ENCODE measurements around the gene RUNX2. TPM values are rescaled to one million over a fixed set of nuclear protein-coding genes. Genes with fewer than 3 reads are reported as not detected.
A peak's percentile ranks its signal among the peaks of the same experiment; 100 is the strongest.
"Not testable (repeated sequence)": the region's sequence is repeated elsewhere in the genome, so short reads cannot be mapped to it uniquely, and the experiment has no call there.

RUNX2 gene
- total and polyA plus RNA-seq, 9 donors, result 0.34 to 2.0 (median 0.67) TPM

DNA sequence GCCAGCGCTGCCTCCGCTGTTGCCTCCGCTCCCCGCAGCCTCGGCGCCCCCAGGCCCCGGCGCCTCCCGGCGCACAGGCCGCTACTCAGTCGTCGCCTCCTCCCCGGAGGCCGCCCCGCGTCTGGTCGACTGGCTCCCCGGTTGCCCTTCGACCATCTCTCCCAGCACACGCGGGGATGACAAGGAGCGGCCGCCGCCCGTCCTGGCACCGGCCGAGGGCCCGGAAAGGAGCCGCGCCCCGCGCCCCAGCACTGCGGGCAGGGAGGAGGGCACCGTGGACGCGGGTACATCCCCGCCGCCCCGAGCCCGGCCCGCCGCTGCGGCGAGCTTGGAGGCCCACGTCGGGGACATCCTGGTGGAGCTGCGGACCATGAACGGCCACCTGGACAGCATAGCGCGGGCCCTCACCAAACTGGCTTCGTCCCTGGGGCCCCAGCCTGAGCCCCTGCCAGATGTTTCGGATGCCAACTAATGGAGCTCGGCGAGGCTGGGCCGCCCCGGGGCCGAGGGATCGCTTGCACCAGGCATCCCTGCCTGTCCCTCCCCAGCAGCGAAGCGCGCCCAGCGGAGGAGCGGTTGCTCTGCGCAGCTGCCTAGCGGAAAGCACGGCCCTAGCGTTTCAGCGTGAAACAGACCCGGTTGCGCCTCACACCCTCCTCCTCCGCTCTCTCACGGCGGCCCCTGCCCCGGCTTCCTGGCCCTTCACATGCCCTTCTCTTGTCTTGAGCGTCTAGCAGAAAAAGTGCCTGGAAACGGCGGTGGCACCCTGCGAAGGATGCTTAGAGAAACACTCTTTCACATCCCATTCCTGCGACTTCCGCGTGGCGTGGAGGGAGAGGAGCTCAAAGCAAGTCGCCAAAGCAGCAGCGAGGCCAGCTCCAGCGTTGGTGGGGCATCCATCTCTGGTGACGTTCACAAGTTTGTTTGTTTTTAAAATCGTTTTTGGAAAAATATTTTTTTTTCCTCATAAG lies 335.4 kb downstream of the RUNX2 start:
- Histone ChIP-seq H3K27ac (ENCODE audit: low read length) (no peak overlapping the region), H3K27me3 (ENCODE audit: control insufficient read depth, insufficient read depth, low read length) (peaks cover 51% of the 10 kb centered on the region), H3K9me3 (replicated peaks; ENCODE audit: control insufficient read depth, low read depth, low read length) (no peaks in the 10 kb centered on the region), H3K4me3 (ENCODE audit: low read length) (peak overlapping the region; percentile 24), H3K4me1 (ENCODE audit: control insufficient read depth, insufficient read depth, low read length) (peaks cover 15% of the 10 kb centered on the region), H3K36me3 (ENCODE audit: control insufficient read depth, insufficient read depth, low read length) (no peaks in the 10 kb centered on the region)
- peak; percentile 61 for DNase-seq
- 4% methylated on average over 79 of the region's 88 CpGs for WGBS (ENCODE audit: insufficient coverage)

DNA sequence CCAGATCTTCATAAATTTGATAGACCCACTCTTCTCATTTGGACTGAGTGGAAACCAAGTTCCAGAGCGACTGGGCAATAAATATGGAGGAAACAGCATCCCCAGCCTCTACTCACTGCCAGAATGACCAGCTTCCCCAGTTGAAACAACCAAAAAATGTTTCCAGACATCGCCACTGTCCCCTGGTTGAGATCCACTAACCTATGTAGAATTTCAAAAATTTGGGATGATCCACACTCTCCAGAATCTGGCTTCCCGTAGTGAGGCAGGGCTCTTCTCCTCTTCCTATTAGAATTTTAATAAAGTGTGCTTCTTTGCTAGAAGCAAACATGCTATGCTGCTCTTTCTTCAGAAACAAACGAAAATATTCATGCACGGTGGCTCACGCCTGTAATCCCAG lies 336.6 kb downstream of the RUNX2 start:
- peaks cover 47% of the 10 kb centered on the region for H3K27me3 ChIP-seq (ENCODE audit: control insufficient read depth, insufficient read depth, low read length)
- 88% methylated on average over 5 of the region's 6 CpGs for WGBS (ENCODE audit: insufficient coverage)
- peaks cover 15% of the 10 kb centered on the region for H3K4me1 ChIP-seq (ENCODE audit: control insufficient read depth, insufficient read depth, low read length)
- no peak overlapping the region for H3K4me3 ChIP-seq (ENCODE audit: low read length)
- H3K9me3 ChIP-seq (replicated peaks; ENCODE audit: control insufficient read depth, low read depth, low read length), result no peaks in the 10 kb centered on the region
- no peaks in the 10 kb centered on the region for H3K36me3 ChIP-seq (ENCODE audit: control insufficient read depth, insufficient read depth, low read length)
- no peak for DNase-seq
- no peak overlapping the region for H3K27ac ChIP-seq (ENCODE audit: low read length)

DNA sequence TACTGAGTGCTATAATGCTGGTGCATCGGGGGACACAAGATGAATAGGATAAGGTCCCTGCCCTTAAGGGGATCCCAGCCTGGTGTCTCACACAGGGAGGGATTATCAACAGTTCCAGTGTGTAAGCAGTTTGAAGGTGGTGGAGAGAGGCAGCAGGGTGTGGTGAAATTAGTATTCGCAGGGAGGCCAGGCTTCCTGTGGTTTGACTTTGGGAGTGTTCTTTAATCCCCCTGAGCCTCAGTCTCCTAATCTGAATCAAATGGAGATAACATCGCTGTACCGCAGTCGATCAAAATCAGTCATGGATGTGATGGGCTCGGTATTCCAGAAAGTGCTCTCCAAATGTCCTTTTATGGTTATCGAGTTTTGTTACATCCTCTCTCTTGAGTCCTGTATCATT lies 337.7 kb downstream of the RUNX2 start:
- peaks cover 47% of the 10 kb centered on the region for H3K27me3 ChIP-seq (ENCODE audit: control insufficient read depth, insufficient read depth, low read length)

DNA sequence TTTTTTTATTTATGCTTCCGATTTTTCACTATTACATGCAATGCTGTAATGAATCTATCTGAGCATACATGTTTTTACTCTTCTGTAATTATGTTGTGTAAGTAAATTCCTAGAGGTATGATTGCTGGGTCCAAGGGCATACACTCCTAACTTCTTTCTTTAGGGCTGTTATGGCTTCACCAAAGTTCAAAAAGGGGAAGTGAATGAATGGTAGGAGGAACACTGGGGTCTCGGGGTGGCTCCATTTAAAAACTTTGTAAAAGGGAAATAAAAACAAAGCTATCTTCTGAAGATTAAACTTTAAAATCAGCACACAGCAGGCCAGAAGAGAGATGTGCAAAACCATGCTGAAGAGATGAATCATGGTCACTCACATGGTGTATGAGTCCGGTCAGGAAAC lies 338.7 kb downstream of the RUNX2 start:
- Histone ChIP-seq H3K27ac (ENCODE audit: low read length) (no peak overlapping the region), H3K4me3 (ENCODE audit: low read length) (no peak overlapping the region), H3K9me3 (replicated peaks; ENCODE audit: control insufficient read depth, low read depth, low read length) (no peaks in the 10 kb centered on the region), H3K36me3 (ENCODE audit: control insufficient read depth, insufficient read depth, low read length) (no peaks in the 10 kb centered on the region), H3K27me3 (ENCODE audit: control insufficient read depth, insufficient read depth, low read length) (peaks cover 41% of the 10 kb centered on the region), H3K4me1 (ENCODE audit: control insufficient read depth, insufficient read depth, low read length) (peaks cover 15% of the 10 kb centered on the region)
- no peak for DNase-seq
- WGBS (ENCODE audit: insufficient coverage), result 77% methylated on average over 1 of the region's 3 CpGs

More for the DNA sequence above, 337.7 kb downstream of the RUNX2 start:
- peaks cover 15% of the 10 kb centered on the region for H3K4me1 ChIP-seq (ENCODE audit: control insufficient read depth, insufficient read depth, low read length)
- H3K27ac ChIP-seq (ENCODE audit: low read length), result no peak overlapping the region
- WGBS (ENCODE audit: insufficient coverage), result 88% methylated on average over 5 of the region's 7 CpGs
- H3K4me3 ChIP-seq (ENCODE audit: low read length), result no peak overlapping the region
- H3K36me3 ChIP-seq (ENCODE audit: control insufficient read depth, insufficient read depth, low read length), result no peaks in the 10 kb centered on the region
- no peak for DNase-seq
- H3K9me3 ChIP-seq (replicated peaks; ENCODE audit: control insufficient read depth, low read depth, low read length), result no peaks in the 10 kb centered on the region

GRCh38 chr6:45667300-45667699 lies 339.2 kb downstream of the RUNX2 start:
- peaks cover 40% of the 10 kb centered on the region for H3K27me3 ChIP-seq (ENCODE audit: control insufficient read depth, insufficient read depth, low read length)
- no peaks in the 10 kb centered on the region for H3K36me3 ChIP-seq (ENCODE audit: control insufficient read depth, insufficient read depth, low read length)
- no peak overlapping the region for H3K4me3 ChIP-seq (ENCODE audit: low read length)
- H3K9me3 ChIP-seq (replicated peaks; ENCODE audit: control insufficient read depth, low read depth, low read length), result no peaks in the 10 kb centered on the region
- peak; percentile 54 for DNase-seq
- no peak overlapping the region for H3K27ac ChIP-seq (ENCODE audit: low read length)
- H3K4me1 ChIP-seq (ENCODE audit: control insufficient read depth, insufficient read depth, low read length), result peaks cover 15% of the 10 kb centered on the region
- WGBS (ENCODE audit: insufficient coverage), result 29% methylated on average over 6 of the region's 6 CpGs

- H3K27me3 ChIP-seq (ENCODE audit: control insufficient read depth, insufficient read depth, low read length), result peaks cover 36% of the 10 kb centered on the region
- H3K4me1 ChIP-seq (ENCODE audit: control insufficient read depth, insufficient read depth, low read length), result peaks cover 15% of the 10 kb centered on the region
- DNase-seq, result no peak
- no peaks in the 10 kb centered on the region for H3K36me3 ChIP-seq (ENCODE audit: control insufficient read depth, insufficient read depth, low read length)
- no peak overlapping the region for H3K27ac ChIP-seq (ENCODE audit: low read length)
- 99% methylated on average over 5 of the region's 5 CpGs for WGBS (ENCODE audit: insufficient coverage)
- no peak overlapping the region for H3K4me3 ChIP-seq (ENCODE audit: low read length)
- H3K9me3 ChIP-seq (replicated peaks; ENCODE audit: control insufficient read depth, low read depth, low read length), result no peaks in the 10 kb centered on the region
These were observed 339.6 kb downstream of the RUNX2 start for GRCh38 chr6:45667766-45668165.

GRCh38 chr6:45668705-45669104 lies 340.6 kb downstream of the RUNX2 start:
- Histone ChIP-seq H3K27ac (ENCODE audit: low read length) (no peak overlapping the region), H3K4me1 (ENCODE audit: control insufficient read depth, insufficient read depth, low read length) (peaks cover 11% of the 10 kb centered on the region), H3K9me3 (replicated peaks; ENCODE audit: control insufficient read depth, low read depth, low read length) (no peaks in the 10 kb centered on the region), H3K4me3 (ENCODE audit: low read length) (no peak overlapping the region), H3K27me3 (ENCODE audit: control insufficient read depth, insufficient read depth, low read length) (peaks cover 26% of the 10 kb centered on the region), H3K36me3 (ENCODE audit: control insufficient read depth, insufficient read depth, low read length) (no peaks in the 10 kb centered on the region)
- DNase-seq, result no peak
- WGBS (ENCODE audit: insufficient coverage), result 100% methylated on average over 3 of the region's 9 CpGs

GRCh38 chr6:45673167-45673566 lies 345.0 kb downstream of the RUNX2 start:
- WGBS (ENCODE audit: insufficient coverage), result no CpG with 5 or more reads among the region's 6 CpGs
- not testable (repeated sequence) for H3K27ac ChIP-seq (ENCODE audit: low read length); H3K4me3 ChIP-seq (ENCODE audit: low read length); H3K9me3 ChIP-seq (replicated peaks; ENCODE audit: control insufficient read depth, low read depth, low read length); H3K36me3 ChIP-seq (ENCODE audit: control insufficient read depth, insufficient read depth, low read length); DNase-seq; H3K27me3 ChIP-seq (ENCODE audit: control insufficient read depth, insufficient read depth, low read length)
- H3K4me1 ChIP-seq (ENCODE audit: control insufficient read depth, insufficient read depth, low read length), result peaks cover 13% of the 10 kb centered on the region

DNA sequence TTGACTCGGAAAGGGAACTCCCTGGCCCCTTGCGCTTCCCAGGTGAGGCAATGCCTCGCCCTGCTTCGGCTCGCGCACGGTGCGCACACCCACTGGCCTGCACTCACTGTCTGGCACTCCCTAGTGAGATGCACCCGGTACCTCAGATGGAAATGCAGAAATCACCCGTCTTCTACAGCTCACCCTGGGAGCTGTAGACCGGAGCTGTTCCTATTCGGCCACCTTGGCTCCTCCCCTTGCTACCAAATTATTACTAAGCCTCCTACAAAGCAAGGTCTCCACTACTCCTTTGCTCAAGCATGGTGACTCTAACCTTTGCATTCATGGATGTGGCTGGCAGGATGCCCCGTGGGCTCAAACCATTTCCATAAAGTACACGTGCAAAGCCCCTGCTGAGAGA lies 347.0 kb downstream of the RUNX2 start:
- 72% methylated on average over 7 of the region's 14 CpGs for WGBS (ENCODE audit: insufficient coverage)
- not testable (repeated sequence) for H3K36me3 ChIP-seq (ENCODE audit: control insufficient read depth, insufficient read depth, low read length); DNase-seq; H3K9me3 ChIP-seq (replicated peaks; ENCODE audit: control insufficient read depth, low read depth, low read length); H3K27me3 ChIP-seq (ENCODE audit: control insufficient read depth, insufficient read depth, low read length); H3K4me3 ChIP-seq (ENCODE audit: low read length); H3K27ac ChIP-seq (ENCODE audit: low read length)
- H3K4me1 ChIP-seq (ENCODE audit: control insufficient read depth, insufficient read depth, low read length), result peaks cover 15% of the 10 kb centered on the region

GRCh38 chr6:45675634-45676033 lies 347.5 kb downstream of the RUNX2 start:
- no peak for DNase-seq
- Histone ChIP-seq H3K27ac (ENCODE audit: low read length) (no peak overlapping the region), H3K4me3 (ENCODE audit: low read length) (no peak overlapping the region), H3K9me3 (replicated peaks; ENCODE audit: control insufficient read depth, low read depth, low read length) (no peaks in the 10 kb centered on the region), H3K4me1 (ENCODE audit: control insufficient read depth, insufficient read depth, low read length) (peaks cover 15% of the 10 kb centered on the region), H3K27me3 (ENCODE audit: control insufficient read depth, insufficient read depth, low read length) (no peaks in the 10 kb centered on the region), H3K36me3 (ENCODE audit: control insufficient read depth, insufficient read depth, low read length) (no peaks in the 10 kb centered on the region)
- 93% methylated on average over 11 of the region's 11 CpGs for WGBS (ENCODE audit: insufficient coverage)
